Prostate gland (tissue), 2 donors: ENCODE measurements around the gene RBM33. TPM values are rescaled to one million over a fixed set of nuclear protein-coding genes. Genes with fewer than 3 reads are reported as not detected.

Experiments used
- DNase-seq: peaks from one replicate; pipeline ENCODE4 v3.0.0-alpha.2; 2019; ENCODE audit warnings: low spot score
- H3K27ac ChIP-seq, 2 donors: fragments of 200-600 bp; sonication (generic); 2 replicates each; pipeline ENCODE4 v1.5.1; 2017 to 2019
- H3K27me3 ChIP-seq: fragments of 200-600 bp; sonication (generic); replicated peaks from 2 replicates; pipeline ENCODE4 v1.5.1; 2019; ENCODE audit not compliant: insufficient read depth
- H3K36me3 ChIP-seq, 2 donors: fragments of 200-600 bp; sonication (generic); 1 replicate in 1 of 2; 2 replicates in 1 of 2; pipeline versions ENCODE4 v1.5.1 to v1.8.1; 2017 to 2019
- H3K4me1 ChIP-seq: fragments of 200-600 bp; sonication (generic); replicated peaks from 2 replicates; pipeline ENCODE4 v1.5.1; 2019
- H3K4me3 ChIP-seq, 2 donors: fragments of 200-600 bp; sonication (generic); 2 replicates each; pipeline ENCODE4 v1.5.1; 2017 to 2019
- H3K9me3 ChIP-seq: fragments of 200-600 bp; sonication (generic); 2 replicates; pipeline ENCODE4 v1.5.1; 2017
- POLR2A ChIP-seq: fragments of 450-650 bp; IDR thresholded peaks from one replicate; pipeline ENCODE4 v1.6.1; 2016; ENCODE audit warnings: antibody characterized with exemption, mild to moderate bottlenecking
- POLR2AphosphoS5 ChIP-seq: sonication (generic); formaldehyde crosslinking; IDR thresholded peaks from one replicate; pipeline ENCODE4 v1.6.1; 2017; ENCODE audit warnings: antibody characterized with exemption
- WGBS: methylation state at CpG from one replicate; pipeline ENCODE4 v1.1.5; 2018; 5-methylcytosine and 5-hydroxymethylcytosine counted together
- intact Hi-C: fragments of 100-400 bp; cut with DNase I; formaldehyde crosslinking; loops from one replicate; pipeline ENCODE4 v1.14.2; 2022
- total RNA-seq, 2 donors: library from RNA; depleted of rRNA; stranded (reverse); fragments of >200 nt; gene quantifications; one replicate each; pipeline ENCODE4 v1.1.0, GENCODE V29; 2016
- TF ChIP-seq, protein P1 (sequence below), 4 experiments: fragments of 200-600 bp in 2 of 4; fragments of 450-650 bp in 2 of 4; sonication (generic) in 2 of 4; IDR thresholded peaks; 1 replicate in 3 of 4; 2 replicates in 1 of 4; pipeline ENCODE4 v1.5.1; 2016 to 2019; ENCODE audit warnings: antibody characterized with exemption in 4 of 4, mild to moderate bottlenecking in 2 of 4, moderate library complexity in 2 of 4

The RBM33 gene
- total RNA-seq, 2 donors from 2014 or later = 33.2 to 82.9 TPM

DNA sequence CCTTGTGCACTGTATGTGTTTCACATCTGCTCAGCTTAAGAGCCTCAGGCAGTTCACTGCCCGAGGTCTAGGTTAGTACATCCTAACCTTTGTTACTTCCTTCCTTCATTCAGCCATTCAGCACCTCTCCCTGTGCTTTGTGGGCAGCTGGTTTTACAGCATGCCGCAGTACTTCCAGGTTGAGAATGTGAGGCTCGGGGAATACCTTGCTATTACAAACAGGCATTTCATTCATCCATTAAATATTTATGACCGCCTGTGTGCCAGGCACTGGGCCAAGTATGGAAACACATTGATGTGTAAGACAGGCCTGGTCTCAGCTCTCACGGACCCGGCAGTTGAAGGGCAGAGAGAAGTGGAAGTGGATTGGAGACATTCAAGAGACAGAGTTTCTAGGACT is 85.4 kb downstream of the RBM33 start:
- H3K27ac ChIP-seq = no peak overlapping the region
- no peaks in the 10 kb centered on the region for H3K36me3 ChIP-seq
- intact Hi-C loops = loop anchor here (10.0 kb wide), 1 partner anchor 805 kb away; no protein-coding TSS in a partner anchor
- no peaks in the 10 kb centered on the region for H3K27me3 ChIP-seq
- 38% methylated on average over 6 of the region's 6 CpGs for WGBS
- no peaks in the 10 kb centered on the region for H3K4me1 ChIP-seq
- TF ChIP-seq POLR2AphosphoS5 (peak; percentile 72), POLR2A (no peak)
- TF ChIP-seq, protein P1, sequence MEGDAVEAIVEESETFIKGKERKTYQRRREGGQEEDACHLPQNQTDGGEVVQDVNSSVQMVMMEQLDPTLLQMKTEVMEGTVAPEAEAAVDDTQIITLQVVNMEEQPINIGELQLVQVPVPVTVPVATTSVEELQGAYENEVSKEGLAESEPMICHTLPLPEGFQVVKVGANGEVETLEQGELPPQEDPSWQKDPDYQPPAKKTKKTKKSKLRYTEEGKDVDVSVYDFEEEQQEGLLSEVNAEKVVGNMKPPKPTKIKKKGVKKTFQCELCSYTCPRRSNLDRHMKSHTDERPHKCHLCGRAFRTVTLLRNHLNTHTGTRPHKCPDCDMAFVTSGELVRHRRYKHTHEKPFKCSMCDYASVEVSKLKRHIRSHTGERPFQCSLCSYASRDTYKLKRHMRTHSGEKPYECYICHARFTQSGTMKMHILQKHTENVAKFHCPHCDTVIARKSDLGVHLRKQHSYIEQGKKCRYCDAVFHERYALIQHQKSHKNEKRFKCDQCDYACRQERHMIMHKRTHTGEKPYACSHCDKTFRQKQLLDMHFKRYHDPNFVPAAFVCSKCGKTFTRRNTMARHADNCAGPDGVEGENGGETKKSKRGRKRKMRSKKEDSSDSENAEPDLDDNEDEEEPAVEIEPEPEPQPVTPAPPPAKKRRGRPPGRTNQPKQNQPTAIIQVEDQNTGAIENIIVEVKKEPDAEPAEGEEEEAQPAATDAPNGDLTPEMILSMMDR (IDR thresholded peaks at IDR 0.05) = no peak
- DNase-seq = peak; percentile 70
- H3K4me3 ChIP-seq = no peak overlapping the region
- H3K9me3 ChIP-seq = no peaks in the 10 kb centered on the region

DNA sequence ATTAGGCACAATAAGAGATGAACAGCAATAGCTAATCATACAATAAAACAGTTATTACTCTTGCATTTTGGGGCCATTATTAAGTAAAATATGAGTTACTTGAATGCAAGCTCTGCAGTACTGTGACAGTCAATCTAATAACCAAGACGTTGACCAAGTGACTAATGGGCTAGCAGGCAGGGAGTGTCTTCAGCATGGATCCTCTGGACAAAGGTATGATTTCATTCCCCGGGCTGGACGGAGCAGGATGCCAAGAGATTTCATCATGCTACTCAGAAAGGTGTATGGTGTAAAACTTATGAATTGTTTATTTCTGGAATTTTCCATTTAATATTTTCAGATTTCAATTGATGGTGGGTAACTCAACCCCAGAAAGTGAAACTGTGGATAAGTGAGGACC is 86.9 kb downstream of the RBM33 start:
- H3K4me1 ChIP-seq = no peaks in the 10 kb centered on the region

DNA sequence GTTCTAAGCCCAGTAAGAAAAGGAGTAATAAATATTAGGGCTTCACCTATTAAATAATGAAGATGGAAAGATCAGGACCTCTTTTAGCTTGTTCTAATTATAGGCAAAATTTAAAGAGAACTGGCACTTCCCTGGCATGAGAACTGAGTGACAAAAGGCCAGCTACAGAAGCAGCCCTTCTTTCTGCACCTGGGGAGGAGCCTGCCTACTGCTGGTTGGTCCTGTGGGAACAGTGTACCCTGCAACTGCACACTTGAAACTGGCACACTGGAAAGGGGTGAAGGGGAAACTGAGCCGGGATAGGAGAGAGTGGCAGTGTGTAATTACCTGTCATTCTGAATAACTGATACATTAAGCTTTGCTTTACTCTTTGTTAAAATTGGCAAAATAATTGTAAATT is 87.4 kb downstream of the RBM33 start:
- no peak overlapping the region for H3K27ac ChIP-seq
- no peaks in the 10 kb centered on the region for H3K4me1 ChIP-seq
- TF ChIP-seq, protein P1 (IDR thresholded peaks at IDR 0.05) = no peak
- TF ChIP-seq POLR2AphosphoS5 = no peak
- TF ChIP-seq POLR2A = no peak
- no peaks in the 10 kb centered on the region for H3K27me3 ChIP-seq
- H3K9me3 ChIP-seq = no peaks in the 10 kb centered on the region
- no peak for DNase-seq
- no peak overlapping the region for H3K4me3 ChIP-seq
- no peaks in the 10 kb centered on the region for H3K36me3 ChIP-seq
- WGBS = 96% methylated on average over 1 of the region's 1 CpG
- intact Hi-C loops = loop anchor here (10.0 kb wide), 1 partner anchor 807 kb away; no protein-coding TSS in a partner anchor

More for the DNA sequence above, 86.9 kb downstream of the RBM33 start:
- Histone ChIP-seq H3K9me3 (no peaks in the 10 kb centered on the region), H3K27me3 (no peaks in the 10 kb centered on the region), H3K27ac (no peak overlapping the region), H3K4me3 (no peak overlapping the region), H3K36me3 (no peaks in the 10 kb centered on the region)
- no peak for DNase-seq
- TF ChIP-seq, protein P1 (IDR thresholded peaks at IDR 0.05) = no peak
- TF ChIP-seq POLR2A (no peak), POLR2AphosphoS5 (no peak)
- intact Hi-C loops = loop anchor here (10.0 kb wide), 1 partner anchor 807 kb away; no protein-coding TSS in a partner anchor
- WGBS = 67% methylated on average over 3 of the region's 3 CpGs

DNA sequence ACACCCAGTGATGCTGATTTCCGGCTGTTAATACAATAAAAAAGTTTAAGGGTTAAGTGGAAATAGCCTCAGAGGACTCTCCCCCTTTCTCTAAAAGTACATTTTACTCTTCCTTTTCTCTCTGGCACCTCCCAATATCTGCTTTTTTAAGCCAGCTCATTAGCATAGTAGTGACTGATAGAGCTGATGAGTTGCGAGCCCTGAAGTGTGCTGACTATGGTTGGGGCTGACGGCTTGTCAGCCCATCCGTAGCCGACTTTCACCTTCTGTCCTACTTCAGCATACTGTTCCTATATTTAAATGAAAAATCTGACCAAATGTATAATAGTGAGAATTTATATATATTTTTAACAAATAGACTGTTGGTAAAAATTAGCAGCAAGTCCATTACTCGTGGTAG is 87.8 kb downstream of the RBM33 start:
- H3K4me3 ChIP-seq = no peak overlapping the region
- no peaks in the 10 kb centered on the region for H3K27me3 ChIP-seq
- H3K4me1 ChIP-seq = no peaks in the 10 kb centered on the region
- TF ChIP-seq POLR2AphosphoS5 = no peak
- no peak for TF ChIP-seq POLR2A
- TF ChIP-seq, protein P1 (IDR thresholded peaks at IDR 0.05) = no peak
- H3K36me3 ChIP-seq = no peaks in the 10 kb centered on the region
- intact Hi-C loops = loop anchor here (10.0 kb wide), 1 partner anchor 807 kb away; no protein-coding TSS in a partner anchor
- no peak for DNase-seq
- H3K9me3 ChIP-seq = no peaks in the 10 kb centered on the region
- 93% methylated on average over 6 of the region's 6 CpGs for WGBS
- no peak overlapping the region for H3K27ac ChIP-seq
